NCI-H2107 treated with DMSO at 0.1 percent for 48 hours (cell line): ENCODE measurements around the gene GNAT2.
"Not testable (repeated sequence)": the region's sequence is repeated elsewhere in the genome, so short reads cannot be mapped to it uniquely, and the experiment has no call there.

Source experiments
- DNase-seq: peaks from one replicate; lab custom pipeline; 2025; ENCODE audit not compliant: unreplicated experiment; lab: John Stamatoyannopoulos, UW

Gene GNAT2

DNA sequence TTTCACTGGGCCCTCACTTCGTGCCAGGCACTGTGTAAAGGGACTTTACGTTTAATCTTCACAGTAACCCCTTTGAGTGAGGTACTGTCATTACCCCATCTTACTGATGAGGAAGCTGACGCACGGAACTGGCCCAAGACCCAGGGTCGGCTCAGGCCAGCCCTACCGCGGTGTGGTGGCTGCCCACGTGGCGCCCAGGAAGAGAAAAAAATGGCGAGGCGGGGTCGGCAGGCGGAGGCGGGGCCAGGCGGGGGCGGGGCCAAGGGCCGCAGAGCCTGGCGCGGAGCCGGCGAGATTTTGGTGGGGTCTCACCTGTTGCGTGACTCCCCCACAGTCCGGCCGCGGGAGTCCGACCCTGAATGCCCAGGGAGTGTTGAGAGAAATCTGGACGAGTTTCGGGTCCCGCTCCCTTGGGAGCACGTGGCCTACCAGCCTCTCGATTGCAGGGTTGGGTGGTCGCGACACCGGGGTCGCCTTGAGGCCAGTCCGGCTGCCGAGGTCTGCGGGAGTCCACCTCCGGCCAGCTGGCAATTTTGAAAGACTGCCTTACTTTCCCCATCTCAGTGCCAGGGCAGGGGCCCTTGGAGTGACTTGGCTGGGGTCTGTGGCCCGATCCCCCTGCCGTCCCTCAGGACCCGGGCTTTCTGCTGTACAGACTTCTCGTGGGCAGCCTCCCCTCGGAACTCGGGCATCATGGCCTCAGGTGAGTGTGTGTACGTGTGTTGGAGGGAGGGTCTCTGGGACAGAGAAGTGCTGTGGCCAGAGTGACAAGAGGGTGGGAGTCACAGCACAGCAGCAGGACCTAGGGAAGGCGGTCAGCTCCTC lies at the start of gene GNAT2, which contains the start of gene AMPD2:
Gene GNAT2 (minus strand): TSS at position 41 of the 825 bp plus-strand sequence. CDS start 6,746 bp downstream, outside the sequence.
Gene AMPD2 (plus strand): TSS at position 262 of the 825 bp plus-strand sequence. CDS start 1,339 bp downstream, outside the sequence.
- no peak for DNase-seq

GRCh38 chr1:109668123-109668775 lies 48.8 kb upstream of the GNAT2 start:
- DNase-seq: no peak

DNA sequence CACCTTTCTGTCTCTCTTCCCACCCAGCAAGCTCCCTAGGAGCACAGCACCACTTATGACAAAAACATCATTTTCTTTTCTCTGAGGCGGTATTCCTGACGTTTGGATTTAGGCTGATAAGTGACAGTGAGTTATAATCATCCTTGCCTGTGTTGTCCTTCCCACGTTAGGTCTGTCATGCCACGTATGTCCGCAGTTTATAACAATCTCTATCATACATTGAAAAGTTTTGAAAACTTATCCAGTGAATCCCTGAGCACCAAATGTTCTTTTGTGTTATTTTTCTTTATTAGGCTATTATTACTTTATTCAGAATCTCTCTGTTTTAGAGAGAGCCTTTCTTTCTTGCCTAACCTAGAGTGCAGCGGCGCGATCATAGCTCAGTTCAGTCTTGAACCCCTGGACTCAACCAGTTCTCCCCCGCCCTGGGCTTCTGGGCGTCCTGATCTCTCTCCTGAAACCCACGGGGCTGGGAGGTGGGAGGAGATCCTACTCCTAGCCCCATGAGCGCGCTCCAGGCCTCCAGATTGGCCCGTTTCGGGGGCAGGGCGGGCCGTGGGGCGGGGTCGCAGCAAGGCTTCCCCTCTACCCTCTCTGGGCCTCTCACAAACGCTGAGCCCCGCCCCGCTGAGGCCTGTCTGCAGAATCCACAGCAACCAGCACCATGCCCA lies 48.2 kb upstream of the GNAT2 start, which contains the start of gene GSTM2:
Gene GSTM2 (plus strand): TSS at position 606 of the 671 bp plus-strand sequence. CDS start 59 bp downstream, at position 665.
- DNase-seq: peak; percentile 33

DNA sequence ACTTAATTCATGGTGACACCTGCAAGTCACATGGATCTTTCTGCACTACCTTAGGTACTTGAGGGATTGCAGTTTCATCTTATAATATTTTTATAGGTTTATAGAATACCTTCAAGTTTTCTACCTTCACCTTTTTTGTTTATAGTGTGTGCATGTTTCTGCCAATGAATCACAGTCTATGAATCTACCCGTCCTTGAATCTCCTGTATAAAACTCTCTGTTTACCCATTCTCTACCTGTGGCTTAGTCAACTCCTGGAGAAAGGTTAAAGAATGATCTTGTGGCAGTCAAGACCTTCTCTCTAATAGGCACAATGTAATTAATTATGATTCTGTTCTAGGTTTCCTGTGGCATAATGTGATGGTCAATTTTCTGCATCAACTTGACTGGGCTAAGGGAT lies 45.3 kb upstream of the GNAT2 start:
- no peak for DNase-seq

GRCh38 chr1:109661391-109661790 lies 42.0 kb upstream of the GNAT2 start:
- DNase-seq: no peak

GRCh38 chr1:109660691-109661026 lies 41.2 kb upstream of the GNAT2 start:
- not testable (repeated sequence) for DNase-seq

GRCh38 chr1:109659997-109660690 lies 40.7 kb upstream of the GNAT2 start:
- peak; percentile 97 for DNase-seq

DNA sequence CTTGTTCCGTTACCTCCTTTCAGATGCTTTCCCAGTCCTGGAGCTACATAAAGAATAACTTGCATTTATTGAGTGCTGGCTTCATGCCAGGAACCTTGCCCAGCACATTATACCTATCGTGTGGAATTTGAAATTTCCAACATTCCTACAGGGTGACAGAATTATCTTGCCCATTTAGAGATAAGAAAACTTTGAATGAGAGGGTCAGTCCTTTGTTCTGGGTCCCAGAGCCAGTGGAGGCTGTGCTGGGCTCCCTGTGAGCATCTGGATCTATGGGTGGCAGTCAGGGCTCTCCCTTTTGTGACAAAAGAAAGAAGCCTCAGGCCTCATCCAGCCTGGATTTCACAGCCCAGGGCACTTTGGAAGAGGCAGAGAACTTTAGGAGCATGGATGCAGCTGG lies 39.7 kb upstream of the GNAT2 start:
- no peak for DNase-seq

GRCh38 chr1:109658533-109659042 lies 39.2 kb upstream of the GNAT2 start:
- no peak for DNase-seq

DNA sequence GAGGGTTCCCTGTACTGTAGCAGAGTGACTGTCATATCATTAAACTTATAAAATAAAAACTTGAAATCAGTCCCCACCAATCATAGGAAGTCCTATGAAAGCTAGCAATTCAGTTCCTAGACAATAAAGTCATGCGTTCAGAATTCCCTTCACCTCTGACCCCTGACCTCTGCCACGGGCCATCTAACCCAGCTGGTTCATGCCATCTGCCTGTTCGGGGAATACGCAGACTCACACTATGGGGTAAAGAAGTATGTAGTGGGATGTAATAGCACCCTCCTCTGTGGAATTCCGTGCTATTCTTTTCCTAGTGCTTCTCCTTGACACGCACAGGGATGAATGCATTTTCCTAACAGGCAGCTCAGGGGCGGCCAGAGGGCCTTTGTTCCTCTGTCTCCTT lies 38.6 kb upstream of the GNAT2 start:
- no peak for DNase-seq

DNA sequence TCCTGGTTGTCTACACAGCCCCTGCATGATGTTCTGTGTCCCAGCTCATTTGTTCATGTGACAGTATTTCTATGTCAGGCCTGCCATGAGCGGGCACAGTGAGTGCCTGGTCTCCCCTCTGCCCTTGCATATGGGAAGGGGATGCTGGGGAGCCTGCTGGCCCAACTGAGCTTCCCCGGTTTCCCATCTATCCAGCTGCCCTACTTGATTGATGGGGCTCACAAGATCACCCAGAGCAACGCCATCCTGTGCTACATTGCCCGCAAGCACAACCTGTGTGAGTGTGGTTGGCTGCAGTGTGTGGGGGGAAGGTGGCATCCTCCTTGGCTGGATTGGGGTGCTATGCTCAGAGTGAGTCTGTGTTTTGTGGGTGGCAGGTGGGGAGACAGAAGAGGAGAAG lies 38.0 kb upstream of the GNAT2 start:
- no peak for DNase-seq

GRCh38 chr1:109655615-109656519 lies 36.5 kb upstream of the GNAT2 start, which contains the start of gene GSTM4:
TSS of gene GSTM4 (plus strand) at chr1:109656099. CDS start at chr1:109656390, 291 bp downstream.
- DNase-seq: peak; percentile 26

- DNase-seq: no peak
Measured at GRCh38 chr1:109654519-109654918, 35.1 kb upstream of the GNAT2 start.

GRCh38 chr1:109653306-109653705 lies 33.9 kb upstream of the GNAT2 start:
- DNase-seq: no peak

DNA sequence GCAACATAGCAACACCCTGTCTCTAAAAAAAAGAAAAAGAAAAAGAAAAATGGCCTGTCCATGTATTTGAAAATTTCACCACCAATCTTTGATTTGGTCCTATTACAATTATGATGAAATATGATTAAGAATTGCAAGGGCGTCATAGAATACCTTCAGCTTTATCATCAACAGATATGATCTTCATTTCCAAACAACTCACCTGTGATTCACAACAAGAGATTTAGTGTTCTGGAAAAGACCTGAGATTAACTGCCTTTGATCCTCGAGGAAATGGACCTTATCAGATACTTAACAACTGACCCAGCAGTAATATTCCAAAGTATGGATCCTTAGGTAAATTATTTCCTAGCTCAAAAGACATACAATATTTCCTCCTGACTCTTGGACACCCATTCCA lies 33.0 kb upstream of the GNAT2 start:
- no peak for DNase-seq

- no peak for DNase-seq
Measured at GRCh38 chr1:109650609-109651008, 31.2 kb upstream of the GNAT2 start.

DNA sequence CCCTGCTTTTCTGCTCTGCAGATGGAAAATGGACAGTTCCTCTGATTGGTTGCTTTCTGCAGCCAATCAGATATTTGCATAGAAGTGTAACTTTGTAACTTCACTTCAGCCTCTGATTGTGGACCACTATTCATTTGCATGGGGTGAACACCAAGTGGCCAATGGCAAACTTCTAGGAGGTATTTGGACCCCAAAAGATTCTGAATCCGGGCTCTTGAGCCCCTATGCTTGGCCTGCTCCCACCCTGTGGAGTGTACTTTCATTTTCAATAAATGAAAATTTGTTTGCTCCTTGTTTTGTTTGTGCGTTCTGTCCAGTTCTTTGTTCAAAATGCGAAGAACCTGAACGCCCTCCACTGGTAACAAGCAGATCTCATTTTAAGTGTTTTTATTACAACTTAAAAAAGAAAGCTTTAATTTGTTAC lies 30.1 kb upstream of the GNAT2 start:
- DNase-seq: peak; percentile 85

- DNase-seq: no peak
Measured at GRCh38 chr1:109644670-109645069, 25.3 kb upstream of the GNAT2 start.

GRCh38 chr1:109643385-109644230 lies 24.2 kb upstream of the GNAT2 start:
- peak; percentile 80 for DNase-seq
